Measurements from ENCODE around the gene NPHP1. TPM values are rescaled to one million over a fixed set of nuclear protein-coding genes. Genes with fewer than 3 reads are reported as not detected.
"Not testable (repeated sequence)": the region's sequence is repeated elsewhere in the genome, so short reads cannot be mapped to it uniquely, and the experiment has no call there.

Gene NPHP1
- total and polyA plus RNA-seq, 2 donors from 2014 or later: 11.8 to 18.3 TPM

GRCh38 chr2:110222626-110223025 lies 17.8 kb upstream of the NPHP1 start:
- H3K4me3 ChIP-seq (ENCODE audit: low read length in 3 of 3); DNase-seq; H3K9me3 ChIP-seq (ENCODE audit: control insufficient read depth in 2 of 3, insufficient read depth in 1 of 3, low read length in 3 of 3); H3K27me3 ChIP-seq (ENCODE audit: control insufficient read depth, insufficient read depth, low read length); intact Hi-C loops (cut with DNase I); H3K36me3 ChIP-seq (ENCODE audit: control insufficient read depth in 2 of 3, insufficient read depth in 3 of 3, low read length in 3 of 3); H3K27ac ChIP-seq (ENCODE audit: low read depth in 2 of 2, low read length in 2 of 2); FAIRE-seq; H3K4me1 ChIP-seq (ENCODE audit: control insufficient read depth in 2 of 3, insufficient read depth in 2 of 3, low read depth in 1 of 3, low read length in 3 of 3); H3K9ac ChIP-seq (ENCODE audit: low read length in 3 of 3): not testable (repeated sequence)

DNA sequence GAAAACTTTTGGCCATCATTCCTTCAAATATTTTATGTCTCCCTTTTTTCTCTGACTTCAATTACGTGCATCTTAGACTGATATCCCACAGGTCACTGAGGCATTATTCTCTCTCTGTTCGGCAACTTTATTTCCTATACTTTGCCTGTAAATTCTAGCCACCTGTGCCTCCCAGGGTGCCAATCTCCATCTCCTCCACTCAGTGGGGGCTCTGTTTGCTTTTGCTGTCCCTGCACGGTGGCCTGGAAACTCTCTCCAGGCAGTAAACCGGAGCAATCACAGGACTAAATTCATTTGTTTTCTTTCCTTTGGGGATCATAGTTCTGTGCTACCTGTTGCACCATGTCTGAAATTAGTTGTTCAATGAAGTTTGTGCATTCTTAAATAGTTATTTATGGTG lies 17.1 kb upstream of the NPHP1 start:
- intact Hi-C loops (cut with DNase I): no loop called here
- FAIRE-seq: no peak
- no peaks in the 10 kb centered on the region for H3K27me3 ChIP-seq (ENCODE audit: control insufficient read depth, insufficient read depth, low read length)
- H3K36me3 ChIP-seq (ENCODE audit: control insufficient read depth in 2 of 3, insufficient read depth in 3 of 3, low read length in 3 of 3): no peaks in the 10 kb centered on the region
- H3K9ac ChIP-seq (ENCODE audit: low read length in 3 of 3): no peak overlapping the region
- no peaks in the 10 kb centered on the region for H3K4me1 ChIP-seq (ENCODE audit: control insufficient read depth in 2 of 3, insufficient read depth in 2 of 3, low read depth in 1 of 3, low read length in 3 of 3)
- no peaks in the 10 kb centered on the region for H3K9me3 ChIP-seq (ENCODE audit: control insufficient read depth in 2 of 3, insufficient read depth in 1 of 3, low read length in 3 of 3)
- TF ChIP-seq, protein P1, sequence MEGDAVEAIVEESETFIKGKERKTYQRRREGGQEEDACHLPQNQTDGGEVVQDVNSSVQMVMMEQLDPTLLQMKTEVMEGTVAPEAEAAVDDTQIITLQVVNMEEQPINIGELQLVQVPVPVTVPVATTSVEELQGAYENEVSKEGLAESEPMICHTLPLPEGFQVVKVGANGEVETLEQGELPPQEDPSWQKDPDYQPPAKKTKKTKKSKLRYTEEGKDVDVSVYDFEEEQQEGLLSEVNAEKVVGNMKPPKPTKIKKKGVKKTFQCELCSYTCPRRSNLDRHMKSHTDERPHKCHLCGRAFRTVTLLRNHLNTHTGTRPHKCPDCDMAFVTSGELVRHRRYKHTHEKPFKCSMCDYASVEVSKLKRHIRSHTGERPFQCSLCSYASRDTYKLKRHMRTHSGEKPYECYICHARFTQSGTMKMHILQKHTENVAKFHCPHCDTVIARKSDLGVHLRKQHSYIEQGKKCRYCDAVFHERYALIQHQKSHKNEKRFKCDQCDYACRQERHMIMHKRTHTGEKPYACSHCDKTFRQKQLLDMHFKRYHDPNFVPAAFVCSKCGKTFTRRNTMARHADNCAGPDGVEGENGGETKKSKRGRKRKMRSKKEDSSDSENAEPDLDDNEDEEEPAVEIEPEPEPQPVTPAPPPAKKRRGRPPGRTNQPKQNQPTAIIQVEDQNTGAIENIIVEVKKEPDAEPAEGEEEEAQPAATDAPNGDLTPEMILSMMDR (IDR thresholded peaks at IDR 0.05; ENCODE audit: borderline replicate concordance, extremely low read depth, insufficient read depth): no peak
- DNase-seq: no peak
- H3K4me3 ChIP-seq (ENCODE audit: low read length in 3 of 3): no peak overlapping the region
- H3K27ac ChIP-seq (ENCODE audit: low read depth in 2 of 2, low read length in 2 of 2): no peak overlapping the region

DNA sequence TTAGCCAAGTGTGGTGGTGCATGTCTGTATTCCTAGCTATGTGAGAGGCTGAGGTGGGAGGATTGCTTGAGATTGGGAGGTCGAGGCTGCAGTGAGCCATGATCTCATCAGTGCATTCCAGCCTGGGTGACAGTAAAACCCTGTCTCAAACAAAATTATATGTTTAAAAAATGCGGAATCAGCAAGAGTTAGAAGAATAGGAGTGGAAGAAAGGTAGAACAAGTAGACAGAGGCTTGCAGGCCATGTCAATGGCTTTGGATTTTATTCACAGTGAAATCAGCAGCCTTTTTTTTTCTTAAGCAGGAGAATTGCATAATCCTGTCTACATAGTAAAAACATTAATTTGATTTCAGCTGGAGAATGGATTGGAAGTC lies 15.4 kb upstream of the NPHP1 start:
- no peak overlapping the region for H3K9ac ChIP-seq (ENCODE audit: low read length in 3 of 3)
- no peaks in the 10 kb centered on the region for H3K36me3 ChIP-seq (ENCODE audit: control insufficient read depth in 2 of 3, insufficient read depth in 3 of 3, low read length in 3 of 3)
- no peak overlapping the region for H3K27ac ChIP-seq (ENCODE audit: low read depth in 2 of 2, low read length in 2 of 2)
- TF ChIP-seq, protein P1 (IDR thresholded peaks at IDR 0.05; ENCODE audit: borderline replicate concordance, extremely low read depth, insufficient read depth): no peak
- intact Hi-C loops (cut with DNase I): no loop called here
- H3K4me3 ChIP-seq (ENCODE audit: low read length in 3 of 3): no peak overlapping the region
- no peaks in the 10 kb centered on the region for H3K27me3 ChIP-seq (ENCODE audit: control insufficient read depth, insufficient read depth, low read length)
- DNase-seq (no peak), FAIRE-seq (no peak)
- H3K4me1 ChIP-seq (ENCODE audit: control insufficient read depth in 2 of 3, insufficient read depth in 2 of 3, low read depth in 1 of 3, low read length in 3 of 3): no peaks in the 10 kb centered on the region
- no peaks in the 10 kb centered on the region for H3K9me3 ChIP-seq (ENCODE audit: control insufficient read depth in 2 of 3, insufficient read depth in 1 of 3, low read length in 3 of 3)

GRCh38 chr2:110219496-110220189 lies 14.8 kb upstream of the NPHP1 start:
- Histone ChIP-seq H3K9ac (ENCODE audit: low read length in 3 of 3) (no peak overlapping the region), H3K9me3 (ENCODE audit: control insufficient read depth in 2 of 3, insufficient read depth in 1 of 3, low read length in 3 of 3) (no peaks in the 10 kb centered on the region), H3K4me1 (ENCODE audit: control insufficient read depth in 2 of 3, insufficient read depth in 2 of 3, low read depth in 1 of 3, low read length in 3 of 3) (no peaks in the 10 kb centered on the region), H3K27me3 (ENCODE audit: control insufficient read depth, insufficient read depth, low read length) (no peaks in the 10 kb centered on the region), H3K27ac (ENCODE audit: low read depth in 2 of 2, low read length in 2 of 2) (no peak overlapping the region), H3K4me3 (ENCODE audit: low read length in 3 of 3) (no peak overlapping the region), H3K36me3 (ENCODE audit: control insufficient read depth in 2 of 3, insufficient read depth in 3 of 3, low read length in 3 of 3) (no peaks in the 10 kb centered on the region)
- FAIRE-seq: no peak
- intact Hi-C loops (cut with DNase I): no loop called here
- TF ChIP-seq, protein P1 (IDR thresholded peaks at IDR 0.05; ENCODE audit: borderline replicate concordance, extremely low read depth, insufficient read depth): no peak
- no peak for DNase-seq

DNA sequence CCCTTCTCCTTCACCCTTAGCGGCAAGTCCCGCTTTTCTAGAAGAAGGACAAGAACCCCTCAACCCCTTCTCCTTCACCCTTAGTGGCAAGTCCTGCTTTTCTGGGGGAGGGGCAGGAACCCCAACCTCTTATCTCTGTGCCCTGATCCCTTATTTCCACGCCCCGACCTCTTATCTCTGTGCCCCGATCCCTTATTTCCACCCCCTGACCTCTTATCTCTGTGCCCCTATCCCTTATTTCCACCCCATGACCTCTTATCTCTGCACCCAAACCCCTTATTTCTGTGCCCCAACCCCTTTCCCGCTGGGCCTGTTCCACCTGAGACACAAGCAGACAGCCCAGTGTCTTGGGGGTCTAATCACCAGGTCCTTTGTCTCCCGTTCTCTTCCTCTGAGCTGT lies 14.1 kb upstream of the NPHP1 start:
- FAIRE-seq; intact Hi-C loops (cut with DNase I); H3K27me3 ChIP-seq (ENCODE audit: control insufficient read depth, insufficient read depth, low read length); H3K9me3 ChIP-seq (ENCODE audit: control insufficient read depth in 2 of 3, insufficient read depth in 1 of 3, low read length in 3 of 3); H3K27ac ChIP-seq (ENCODE audit: low read depth in 2 of 2, low read length in 2 of 2); H3K4me1 ChIP-seq (ENCODE audit: control insufficient read depth in 2 of 3, insufficient read depth in 2 of 3, low read depth in 1 of 3, low read length in 3 of 3); H3K4me3 ChIP-seq (ENCODE audit: low read length in 3 of 3); H3K9ac ChIP-seq (ENCODE audit: low read length in 3 of 3); H3K36me3 ChIP-seq (ENCODE audit: control insufficient read depth in 2 of 3, insufficient read depth in 3 of 3, low read length in 3 of 3); DNase-seq: not testable (repeated sequence)
